HUES48 (cell line): ENCODE results near the gene TBX2.

Source experiments
- H3K27ac ChIP-seq: one replicate; pipeline ENCODE4 v1.7.0; 2013; ENCODE audit warnings: low read depth, low read length, inconsistent platforms
- H3K27me3 ChIP-seq: 2 replicates; pipeline ENCODE4 v1.6.1; 2013; ENCODE audit warnings: mild to moderate bottlenecking, low read length; ENCODE audit not compliant: control insufficient read depth, insufficient read depth
- H3K36me3 ChIP-seq: 2 replicates; pipeline ENCODE4 v1.6.1; 2013; ENCODE audit warnings: low read length; ENCODE audit not compliant: control insufficient read depth, insufficient read depth
- H3K4me1 ChIP-seq: 2 replicates; pipeline ENCODE4 v1.6.1; 2013; ENCODE audit warnings: mild to moderate bottlenecking, low read length; ENCODE audit not compliant: control insufficient read depth, insufficient read depth
- H3K4me3 ChIP-seq: 2 replicates; pipeline ENCODE4 v1.5.1; 2013; ENCODE audit warnings: mild to moderate bottlenecking, low read depth, low read length
- H3K9ac ChIP-seq: 2 replicates; pipeline ENCODE4 v1.6.1; 2013; ENCODE audit warnings: mild to moderate bottlenecking, low read depth, low read length, moderate library complexity
- H3K9me3 ChIP-seq: 2 replicates; pipeline ENCODE4 v1.6.1; 2013; ENCODE audit warnings: low read length; ENCODE audit not compliant: control insufficient read depth, insufficient read depth

Gene TBX2

DNA sequence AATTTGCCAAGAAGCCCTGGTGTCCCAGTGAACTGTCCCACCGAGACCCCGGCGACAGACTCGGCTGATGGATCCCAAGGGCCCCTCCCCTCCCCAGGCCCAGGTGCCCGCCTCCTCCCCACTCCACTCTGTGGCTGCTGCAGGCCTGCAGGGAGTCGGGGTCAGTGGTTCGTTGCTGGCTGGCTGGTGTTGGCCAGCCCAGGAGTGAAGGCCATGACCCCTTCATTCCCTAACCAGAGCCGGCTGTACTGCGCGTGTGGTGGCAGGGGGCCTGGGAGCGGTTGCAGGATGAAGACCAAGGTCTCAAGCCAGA lies 9.2 kb upstream of the TBX2 start:
- Histone ChIP-seq H3K27ac (no peak overlapping the region), H3K4me3 (no peak overlapping the region), H3K9me3 (no peaks in the 10 kb centered on the region), H3K27me3 (peaks cover 41% of the 10 kb centered on the region), H3K36me3 (no peaks in the 10 kb centered on the region), H3K4me1 (0 out of 2 replicates have a peak, but pooled peaks cover 2% of the 10 kb centered on the region), H3K9ac (no peak overlapping the region)

DNA sequence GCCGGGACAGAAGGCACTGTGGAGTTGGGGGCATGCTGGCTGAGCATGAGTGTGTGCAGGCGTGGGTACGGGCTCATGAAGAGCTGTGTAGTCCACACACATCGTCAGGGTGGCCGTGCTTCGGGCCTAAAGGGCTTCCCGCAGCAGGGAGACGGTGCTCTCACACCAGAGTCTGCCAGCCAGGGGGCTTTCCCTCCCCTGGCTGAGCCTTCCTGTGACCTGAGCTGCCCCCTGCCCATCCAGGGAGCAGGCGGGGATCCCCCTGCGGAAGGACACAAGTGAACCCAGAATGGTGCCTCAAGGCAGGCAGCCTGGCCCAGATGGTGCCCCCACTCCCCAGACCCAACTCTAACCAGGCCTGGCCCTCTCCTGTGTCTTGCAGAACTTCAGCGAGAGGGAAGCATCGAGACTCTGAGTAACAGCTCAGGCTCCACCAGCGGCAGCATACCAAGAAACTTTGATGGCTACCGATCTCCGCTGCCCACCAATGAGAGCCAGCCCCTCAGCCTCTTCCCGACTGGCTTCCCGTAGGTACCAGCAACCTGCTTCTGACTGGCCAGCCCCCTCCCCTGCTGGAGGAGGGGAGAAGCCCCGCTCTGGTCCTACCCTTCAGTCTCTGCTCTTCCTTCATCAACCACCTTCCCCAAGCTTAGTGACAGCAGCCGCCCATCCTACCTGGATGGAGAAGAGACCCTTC lies 7.9 kb upstream of the TBX2 start:
- H3K4me3 ChIP-seq = no peak overlapping the region
- no peaks in the 10 kb centered on the region for H3K9me3 ChIP-seq
- H3K36me3 ChIP-seq = no peaks in the 10 kb centered on the region
- no peak overlapping the region for H3K9ac ChIP-seq
- H3K27me3 ChIP-seq = peaks cover 54% of the 10 kb centered on the region
- H3K4me1 ChIP-seq = 0 out of 2 replicates have a peak, but pooled peaks cover 2% of the 10 kb centered on the region
- no peak overlapping the region for H3K27ac ChIP-seq

DNA sequence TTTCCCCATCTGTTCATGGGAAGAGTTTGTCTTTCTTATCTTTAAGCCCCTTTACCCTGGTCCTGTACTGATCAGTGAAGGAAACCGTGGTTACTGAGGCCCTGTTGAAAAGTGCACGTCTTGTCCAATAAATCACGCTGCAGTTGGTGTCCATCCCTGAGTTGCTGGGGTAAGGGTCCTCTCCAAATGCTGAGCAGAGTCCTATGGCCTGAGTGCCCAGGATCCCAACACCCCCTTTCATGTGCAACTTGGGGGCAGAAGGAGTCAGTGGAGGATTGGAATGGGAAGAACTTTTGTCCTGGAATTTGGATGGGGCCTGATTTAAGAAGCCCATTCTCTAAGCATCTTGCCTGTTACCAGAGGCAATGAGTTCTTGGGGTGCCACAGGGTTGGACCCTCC lies 7.0 kb upstream of the TBX2 start:
- Histone ChIP-seq H3K4me1 (peaks cover 5% of the 10 kb centered on the region; the same call in 1 of the 2 replicates), H3K4me3 (no peak overlapping the region), H3K27me3 (peaks cover 64% of the 10 kb centered on the region), H3K9ac (no peak overlapping the region), H3K27ac (no peak overlapping the region), H3K9me3 (no peaks in the 10 kb centered on the region), H3K36me3 (no peaks in the 10 kb centered on the region)

DNA sequence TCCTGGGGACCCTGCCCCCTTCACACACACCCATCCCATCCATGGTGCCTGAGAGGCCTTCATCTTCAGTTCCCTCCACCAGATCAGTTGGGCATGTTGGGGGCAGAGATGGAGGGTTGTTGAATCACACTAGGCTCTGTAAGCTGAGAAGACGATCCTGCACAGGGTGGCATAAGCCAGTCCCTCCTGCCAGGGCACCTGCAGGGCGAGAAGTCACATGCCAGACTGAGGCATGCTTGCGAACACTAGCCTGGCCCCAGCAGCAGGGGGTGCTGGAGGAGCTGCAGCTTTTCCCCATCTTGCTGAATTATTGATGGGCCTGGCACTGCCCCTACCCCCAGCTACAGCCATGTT lies 6.1 kb upstream of the TBX2 start:
- Histone ChIP-seq H3K27me3 (peaks cover 72% of the 10 kb centered on the region), H3K4me3 (no peak overlapping the region), H3K9ac (no peak overlapping the region), H3K4me1 (peaks cover 10% of the 10 kb centered on the region; the same call in 1 of the 2 replicates), H3K9me3 (no peaks in the 10 kb centered on the region), H3K36me3 (no peaks in the 10 kb centered on the region), H3K27ac (no peak overlapping the region)

DNA sequence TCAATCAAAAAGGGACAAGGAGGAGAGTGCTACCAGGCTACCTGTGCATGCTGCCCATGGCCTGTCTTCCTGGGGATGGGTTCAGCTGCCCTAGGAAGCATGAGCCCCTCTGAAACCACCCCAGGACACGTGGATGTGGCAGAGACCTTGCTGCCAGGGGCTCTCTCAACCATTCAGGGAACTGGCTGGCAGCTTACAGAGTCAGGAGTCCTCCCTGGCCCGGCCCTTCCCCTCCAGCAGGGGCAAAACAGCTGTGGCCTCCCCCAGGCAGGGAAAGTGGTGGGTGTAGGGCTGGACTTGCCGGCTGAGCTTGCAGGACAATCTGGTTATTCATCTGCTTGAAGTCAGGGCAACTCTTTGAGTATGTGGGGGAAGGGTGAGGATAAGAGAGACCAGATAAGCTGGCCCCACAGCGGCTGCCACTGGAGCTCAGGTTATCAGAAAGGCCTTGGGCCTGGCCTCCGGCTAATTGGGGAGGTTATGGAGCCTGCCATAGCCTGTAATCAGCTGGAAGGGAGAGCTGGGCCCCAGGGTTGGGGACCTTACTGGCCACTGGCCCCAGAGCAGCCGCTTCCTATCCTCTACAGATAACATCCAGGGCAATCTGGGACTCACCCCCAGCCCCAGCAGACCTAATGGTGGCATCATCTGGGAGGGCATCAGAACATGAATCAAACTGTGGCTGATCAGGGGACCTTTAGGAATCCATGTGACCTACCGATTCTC lies 5.6 kb upstream of the TBX2 start:
- Histone ChIP-seq H3K27me3 (peaks cover 78% of the 10 kb centered on the region), H3K27ac (no peak overlapping the region), H3K36me3 (no peaks in the 10 kb centered on the region), H3K9ac (no peak overlapping the region), H3K9me3 (no peaks in the 10 kb centered on the region), H3K4me1 (peaks cover 10% of the 10 kb centered on the region; the same call in 1 of the 2 replicates), H3K4me3 (no peak overlapping the region)

DNA sequence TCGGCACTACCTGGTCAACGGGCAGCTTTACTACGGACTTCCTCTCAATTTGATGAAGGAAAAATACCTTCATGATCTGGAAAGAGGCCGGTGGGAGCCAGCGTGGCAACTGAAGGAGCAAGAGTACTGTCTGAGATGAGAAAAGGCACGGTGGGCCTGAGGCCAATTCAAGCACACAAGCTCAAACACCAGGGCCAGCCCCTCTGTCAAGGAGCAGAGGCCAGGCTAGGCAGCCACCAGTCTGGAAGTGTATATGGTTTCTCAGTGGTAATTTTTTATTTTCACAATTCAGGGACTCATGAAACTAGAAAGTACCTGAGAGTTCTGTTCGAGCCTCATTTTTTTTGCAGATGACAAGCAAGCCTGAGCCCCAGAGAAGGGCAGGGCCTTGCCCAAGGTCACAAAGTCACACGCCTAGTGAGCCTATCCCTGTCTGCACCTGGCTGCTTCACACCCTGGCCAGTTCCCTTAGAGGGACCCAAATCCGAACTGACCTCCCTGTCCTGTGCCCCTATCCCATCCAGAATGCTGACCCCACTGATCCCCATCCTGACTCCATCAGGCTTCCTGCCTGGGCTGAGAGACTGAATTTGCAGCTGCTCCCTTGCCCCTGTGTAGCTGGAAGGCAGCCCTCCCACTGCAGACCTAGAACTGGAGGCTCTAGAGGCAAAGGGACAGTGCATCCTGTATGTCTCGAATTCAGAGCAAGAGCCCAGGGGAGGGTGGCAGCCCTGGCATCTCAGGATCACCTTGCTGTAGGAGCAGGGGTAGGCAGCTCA lies 4.8 kb upstream of the TBX2 start:
- H3K36me3 ChIP-seq = no peaks in the 10 kb centered on the region
- H3K9me3 ChIP-seq = no peaks in the 10 kb centered on the region
- no peak overlapping the region for H3K27ac ChIP-seq
- H3K4me1 ChIP-seq = peaks cover 10% of the 10 kb centered on the region; the same call in 1 of the 2 replicates
- peaks cover 85% of the 10 kb centered on the region for H3K27me3 ChIP-seq
- H3K9ac ChIP-seq = no peak overlapping the region
- no peak overlapping the region for H3K4me3 ChIP-seq

DNA sequence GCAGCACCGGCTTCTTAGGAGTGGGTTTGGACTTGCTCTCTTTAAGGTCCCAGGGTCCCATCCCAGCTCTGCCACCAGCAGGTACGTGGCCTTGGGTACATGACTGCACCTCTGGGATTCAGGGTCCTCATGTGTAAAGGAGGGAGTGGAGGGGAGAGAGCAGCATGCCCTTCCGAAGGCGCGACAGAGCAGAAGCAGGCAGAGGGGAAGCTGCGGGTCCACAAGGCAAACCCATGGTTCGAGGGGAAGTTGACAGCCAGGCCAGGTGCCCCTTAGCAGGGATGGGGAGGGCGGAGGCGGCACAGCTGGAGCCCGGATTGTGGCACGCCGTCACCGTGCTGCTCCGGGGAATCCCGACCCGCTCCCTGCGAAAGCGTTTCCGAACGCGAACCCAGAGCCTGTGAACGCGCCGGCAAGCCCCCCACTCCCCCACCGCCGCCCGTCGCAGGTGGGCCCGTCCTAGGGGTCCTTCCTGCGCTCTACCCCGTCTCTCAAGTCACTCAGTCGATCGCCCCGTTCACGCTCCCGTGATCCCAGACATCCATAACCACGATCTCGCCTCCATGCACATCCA lies 4.1 kb upstream of the TBX2 start:
- no peaks in the 10 kb centered on the region for H3K9me3 ChIP-seq
- peak overlapping the region; percentile 34 for H3K4me3 ChIP-seq
- H3K27me3 ChIP-seq = peaks cover 92% of the 10 kb centered on the region
- no peaks in the 10 kb centered on the region for H3K36me3 ChIP-seq
- peaks cover 8% of the 10 kb centered on the region; the same call in 1 of the 2 replicates for H3K4me1 ChIP-seq
- no peak overlapping the region for H3K27ac ChIP-seq
- H3K9ac ChIP-seq = no peak overlapping the region

DNA sequence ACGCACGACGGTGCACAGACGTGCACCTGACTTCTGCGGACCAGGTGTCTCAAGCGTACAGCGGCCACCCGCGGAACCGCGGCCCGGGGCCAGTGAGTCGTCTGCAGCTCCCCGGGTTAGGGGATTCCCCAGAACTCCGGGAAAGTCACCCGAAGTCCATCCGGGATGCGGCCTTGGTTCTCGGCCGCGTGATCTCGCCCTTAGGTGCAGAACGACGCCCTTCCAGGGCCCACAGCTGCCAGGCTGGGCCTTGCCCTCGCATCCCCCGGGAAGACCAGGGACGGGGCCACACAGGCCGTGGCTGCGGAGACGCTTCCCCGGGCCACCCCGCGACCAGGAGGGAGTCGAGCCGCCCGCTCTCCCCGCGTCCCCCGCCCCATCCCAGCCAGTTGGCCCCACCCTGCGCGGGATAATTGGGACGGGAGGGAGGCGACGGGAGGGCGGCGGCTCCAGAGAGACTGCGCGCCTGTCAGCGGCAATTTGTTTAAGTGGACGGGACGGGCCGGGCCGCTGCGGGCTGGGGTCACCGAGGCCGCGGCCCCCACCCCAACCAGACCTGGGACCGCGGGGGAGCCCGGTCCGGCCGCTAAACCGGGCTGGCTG lies 3.6 kb upstream of the TBX2 start:
- H3K4me3 ChIP-seq = peak overlapping the region; percentile 34
- no peaks in the 10 kb centered on the region for H3K9me3 ChIP-seq
- H3K4me1 ChIP-seq = peaks cover 8% of the 10 kb centered on the region; the same call in 1 of the 2 replicates
- no peaks in the 10 kb centered on the region for H3K36me3 ChIP-seq
- H3K27ac ChIP-seq = no peak overlapping the region
- H3K9ac ChIP-seq = no peak overlapping the region
- peaks cover 93% of the 10 kb centered on the region for H3K27me3 ChIP-seq

DNA sequence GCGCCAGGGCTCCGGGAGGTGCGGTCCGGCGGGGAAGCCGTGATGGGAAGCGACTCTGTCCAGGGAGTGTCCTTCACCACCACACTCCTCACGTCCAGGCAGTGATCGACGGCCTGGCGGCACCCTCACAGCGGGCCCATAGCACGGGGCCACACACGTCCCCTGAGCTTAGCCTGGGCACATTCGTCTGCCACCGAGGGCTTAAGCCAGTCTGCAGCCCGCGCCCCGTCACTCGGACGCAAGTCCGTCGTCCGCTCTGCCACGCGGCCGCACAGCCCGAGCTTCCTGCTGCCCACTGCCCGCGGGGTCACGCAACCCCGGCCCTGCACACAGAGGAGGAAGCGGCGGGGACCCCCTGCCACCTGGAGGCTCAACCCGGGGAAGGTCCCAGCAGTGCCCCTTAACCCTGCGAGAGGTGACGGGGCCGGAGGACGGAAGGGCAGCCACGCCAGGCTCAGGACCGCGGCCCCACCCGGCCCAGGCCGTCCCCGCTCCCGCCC lies 3.0 kb upstream of the TBX2 start:
- Histone ChIP-seq H3K27me3 (peaks cover 93% of the 10 kb centered on the region), H3K9me3 (no peaks in the 10 kb centered on the region), H3K4me3 (peak overlapping the region; percentile 30; the same call in 1 of the 2 replicates), H3K9ac (no peak overlapping the region), H3K4me1 (peaks cover 8% of the 10 kb centered on the region; the same call in 1 of the 2 replicates), H3K27ac (no peak overlapping the region), H3K36me3 (no peaks in the 10 kb centered on the region)

DNA sequence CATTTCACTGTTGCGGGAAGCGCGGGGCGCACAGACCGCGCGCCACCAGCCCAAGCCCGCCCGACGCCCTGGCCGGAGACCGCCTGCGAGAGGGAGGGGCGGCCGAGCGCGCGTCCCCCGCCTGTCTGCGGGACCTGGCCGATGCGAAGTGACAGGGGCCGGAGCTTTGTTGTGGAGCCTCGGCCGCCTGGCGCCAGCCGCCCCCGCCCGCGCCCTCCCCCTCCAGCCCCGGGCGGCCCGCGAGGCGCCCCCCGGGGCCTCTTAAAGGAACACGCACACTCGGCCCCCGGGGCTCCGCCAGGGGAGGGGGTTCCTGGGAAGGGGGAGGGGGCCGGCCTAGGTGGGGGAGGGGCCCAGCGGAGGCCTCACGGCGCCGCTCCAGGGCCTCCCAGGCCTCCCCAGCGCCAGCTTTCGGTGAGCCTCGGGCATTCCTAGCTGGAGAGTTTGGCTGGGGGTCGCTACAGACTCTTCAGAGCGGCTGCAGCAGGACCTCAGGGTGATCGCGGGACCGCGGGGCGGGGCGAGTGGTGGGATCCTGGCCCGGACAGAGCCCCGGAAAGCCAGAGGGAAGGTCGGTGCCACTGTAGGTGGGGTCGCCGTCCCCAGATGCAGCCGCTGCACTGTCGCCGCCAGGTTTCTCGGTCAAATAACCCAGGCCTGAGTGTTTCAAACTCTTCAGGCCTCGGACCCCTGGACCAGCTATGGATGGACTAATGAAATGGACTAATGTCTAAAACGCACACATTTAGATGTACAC lies 2.4 kb upstream of the TBX2 start:
- Histone ChIP-seq H3K4me1 (peaks cover 8% of the 10 kb centered on the region; the same call in 1 of the 2 replicates), H3K27me3 (peaks cover 99% of the 10 kb centered on the region), H3K36me3 (no peaks in the 10 kb centered on the region), H3K4me3 (peak overlapping the region; percentile 32; the same call in 1 of the 2 replicates), H3K9ac (no peak overlapping the region), H3K27ac (no peak overlapping the region), H3K9me3 (no peaks in the 10 kb centered on the region)
